ENCODE measurements around the gene LSM14B. TPM values are rescaled to one million over a fixed set of nuclear protein-coding genes. Genes with fewer than 3 reads are reported as not detected.

LSM14B gene
- total RNA-seq, 1 experiment from 2014 or later: 61.5 TPM

- H3K4me2 ChIP-seq: no peak overlapping the region
- ChIA-PET POLR2A (ENCODE audit: unreplicated experiment) (no interaction called here), CTCF (interaction anchor here (1.1 kb wide), 1 partner anchor 126 kb away, joined by 3 read pairs; no protein-coding TSS in a partner anchor)
- H3K27ac ChIP-seq: no peak overlapping the region
- no peak overlapping the region for H3K4me3 ChIP-seq
- peaks cover 50% of the 10 kb centered on the region for H3K36me3 ChIP-seq (ENCODE audit: low read depth)
- DNase-seq: no peak
- H3K79me2 ChIP-seq (ENCODE audit: low read depth): peaks cover 31% of the 10 kb centered on the region
- peaks cover 15% of the 10 kb centered on the region for H3K4me1 ChIP-seq (replicated peaks; ENCODE audit: insufficient read depth)
- no peak overlapping the region for H2AFZ ChIP-seq
- intact Hi-C loops (cut with micrococcal nuclease; ENCODE audit: unreplicated experiment): loop anchor here (1.0 to 5.0 kb wide), 3 partner anchors 75 to 270 kb away; partner anchors contain the start of gene CABLES2
- no peaks in the 10 kb centered on the region for H3K27me3 ChIP-seq (ENCODE audit: insufficient read depth, low read depth)
- H3K9me3 ChIP-seq (ENCODE audit: insufficient read depth, low read depth): no peaks in the 10 kb centered on the region
- no TSS peak for BruUV-seq (replicated peaks)
- TF ChIP-seq, protein P1, sequence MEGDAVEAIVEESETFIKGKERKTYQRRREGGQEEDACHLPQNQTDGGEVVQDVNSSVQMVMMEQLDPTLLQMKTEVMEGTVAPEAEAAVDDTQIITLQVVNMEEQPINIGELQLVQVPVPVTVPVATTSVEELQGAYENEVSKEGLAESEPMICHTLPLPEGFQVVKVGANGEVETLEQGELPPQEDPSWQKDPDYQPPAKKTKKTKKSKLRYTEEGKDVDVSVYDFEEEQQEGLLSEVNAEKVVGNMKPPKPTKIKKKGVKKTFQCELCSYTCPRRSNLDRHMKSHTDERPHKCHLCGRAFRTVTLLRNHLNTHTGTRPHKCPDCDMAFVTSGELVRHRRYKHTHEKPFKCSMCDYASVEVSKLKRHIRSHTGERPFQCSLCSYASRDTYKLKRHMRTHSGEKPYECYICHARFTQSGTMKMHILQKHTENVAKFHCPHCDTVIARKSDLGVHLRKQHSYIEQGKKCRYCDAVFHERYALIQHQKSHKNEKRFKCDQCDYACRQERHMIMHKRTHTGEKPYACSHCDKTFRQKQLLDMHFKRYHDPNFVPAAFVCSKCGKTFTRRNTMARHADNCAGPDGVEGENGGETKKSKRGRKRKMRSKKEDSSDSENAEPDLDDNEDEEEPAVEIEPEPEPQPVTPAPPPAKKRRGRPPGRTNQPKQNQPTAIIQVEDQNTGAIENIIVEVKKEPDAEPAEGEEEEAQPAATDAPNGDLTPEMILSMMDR (conservative IDR thresholded peaks at IDR 0.05): peak; percentile 51
- TF ChIP-seq EZH2 (IDR thresholded peaks at IDR 0.05; ENCODE audit: low read depth): no peak
- H4K20me1 ChIP-seq (ENCODE audit: insufficient read depth): peaks cover 67% of the 10 kb centered on the region
- no peaks in the 10 kb centered on the region for H3K9me2 ChIP-seq (ENCODE audit: insufficient read depth)
- peaks cover 58% of the 10 kb centered on the region for H3F3A ChIP-seq (ENCODE audit: insufficient read depth, low read depth)
These were observed 14.8 kb downstream of the LSM14B start for GRCh38 chr20:62137092-62137384.

DNA sequence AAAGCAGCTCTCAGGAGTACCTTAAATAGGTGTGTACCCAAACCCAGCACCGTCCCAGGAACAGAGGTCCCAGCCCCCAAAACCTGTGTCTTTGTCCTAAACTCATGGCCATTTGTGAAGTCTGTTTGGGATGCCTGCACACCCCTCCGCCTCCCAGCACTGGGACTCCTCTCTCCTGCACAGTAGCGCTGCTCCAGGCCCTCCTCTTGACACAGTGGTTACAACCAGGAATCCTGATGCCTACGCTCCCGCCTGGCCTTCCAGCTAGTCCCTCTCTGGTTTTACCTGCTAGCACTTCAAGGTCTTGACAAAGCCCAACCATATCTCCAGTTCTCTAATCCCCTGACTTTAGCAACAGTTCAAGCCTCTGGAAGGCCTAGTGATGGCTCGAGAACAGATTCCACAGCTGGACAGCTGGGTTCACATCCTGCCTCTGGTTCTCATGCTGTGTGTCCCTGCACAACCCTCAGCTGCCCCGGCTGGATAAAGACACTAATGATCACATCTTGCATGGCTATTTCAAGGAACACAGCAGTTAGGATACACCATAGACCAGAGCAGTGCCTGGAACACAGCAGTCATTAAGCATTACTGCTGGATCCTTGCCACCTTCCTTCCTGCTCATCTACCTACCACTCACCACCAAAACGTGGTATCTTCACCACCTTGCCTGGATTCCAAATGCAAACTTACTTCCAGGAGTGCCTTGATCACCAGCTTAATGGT is 15.4 kb downstream of the LSM14B start:
- no peak overlapping the region for H3K4me3 ChIP-seq

DNA sequence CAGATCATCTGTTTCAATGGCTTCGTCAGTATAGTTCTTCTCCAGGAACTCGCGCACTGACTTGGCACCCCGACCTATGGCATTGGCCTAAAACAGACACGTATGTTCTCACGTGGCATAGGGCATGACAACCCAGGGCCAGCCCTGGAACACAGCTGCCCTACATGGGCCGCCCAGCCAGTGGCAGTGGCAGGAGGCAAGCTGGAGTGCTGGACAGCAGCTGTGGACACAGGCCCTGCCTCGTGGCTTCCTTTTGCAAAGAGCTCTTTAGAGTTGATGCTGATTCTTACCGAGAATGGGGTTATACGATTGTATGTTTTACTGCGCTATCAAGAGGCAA is 15.9 kb downstream of the LSM14B start:
- H4K20me1 ChIP-seq (ENCODE audit: insufficient read depth): peaks cover 71% of the 10 kb centered on the region
- H3K36me3 ChIP-seq (ENCODE audit: low read depth): peaks cover 43% of the 10 kb centered on the region
- H2AFZ ChIP-seq: no peak overlapping the region
- H3K4me1 ChIP-seq (replicated peaks; ENCODE audit: insufficient read depth): peaks cover 15% of the 10 kb centered on the region
- no peaks in the 10 kb centered on the region for H3K9me3 ChIP-seq (ENCODE audit: insufficient read depth, low read depth)
- peaks cover 60% of the 10 kb centered on the region for H3F3A ChIP-seq (ENCODE audit: insufficient read depth, low read depth)
- H3K9me2 ChIP-seq (ENCODE audit: insufficient read depth): no peaks in the 10 kb centered on the region
- peaks cover 39% of the 10 kb centered on the region for H3K79me2 ChIP-seq (ENCODE audit: low read depth)
- H3K4me3 ChIP-seq: no peak overlapping the region
- ChIA-PET CTCF (interaction anchor here (0.6 to 0.7 kb wide), 2 partner anchors 14 to 22 kb away, joined by 13 to 23 read pairs; no protein-coding TSS in a partner anchor), POLR2A (ENCODE audit: unreplicated experiment) (no interaction called here)
- H3K27me3 ChIP-seq (ENCODE audit: insufficient read depth, low read depth): no peaks in the 10 kb centered on the region
- H3K27ac ChIP-seq: no peak overlapping the region
- DNase-seq: no peak
- BruUV-seq (replicated peaks): no TSS peak
- intact Hi-C loops (cut with micrococcal nuclease; ENCODE audit: unreplicated experiment): loop anchor here (5.0 kb wide), 2 partner anchors 76 to 269 kb away; partner anchors contain the start of gene CABLES2
- H3K4me2 ChIP-seq: no peak overlapping the region
- TF ChIP-seq EZH2 (IDR thresholded peaks at IDR 0.05; ENCODE audit: low read depth): no peak
- TF ChIP-seq, protein P1 (conservative IDR thresholded peaks at IDR 0.05): no peak

More for the DNA sequence above, 15.4 kb downstream of the LSM14B start:
- no peak for TF ChIP-seq EZH2 (IDR thresholded peaks at IDR 0.05; ENCODE audit: low read depth)
- TF ChIP-seq, protein P1 (conservative IDR thresholded peaks at IDR 0.05): no peak
- Histone ChIP-seq H3K4me1 (replicated peaks; ENCODE audit: insufficient read depth) (peaks cover 15% of the 10 kb centered on the region), H2AFZ (no peak overlapping the region), H4K20me1 (ENCODE audit: insufficient read depth) (peaks cover 72% of the 10 kb centered on the region), H3K79me2 (ENCODE audit: low read depth) (peaks cover 37% of the 10 kb centered on the region), H3F3A (ENCODE audit: insufficient read depth, low read depth) (peaks cover 62% of the 10 kb centered on the region), H3K9me2 (ENCODE audit: insufficient read depth) (no peaks in the 10 kb centered on the region), H3K27me3 (ENCODE audit: insufficient read depth, low read depth) (no peaks in the 10 kb centered on the region), H3K4me2 (no peak overlapping the region), H3K9me3 (ENCODE audit: insufficient read depth, low read depth) (no peaks in the 10 kb centered on the region), H3K36me3 (ENCODE audit: low read depth) (peaks cover 46% of the 10 kb centered on the region), H3K27ac (no peak overlapping the region)
- DNase-seq: no peak
- intact Hi-C loops (cut with micrococcal nuclease; ENCODE audit: unreplicated experiment): loop anchor here (1.0 to 5.0 kb wide), 3 partner anchors 75 to 270 kb away; partner anchors contain the start of gene CABLES2
- CTCF ChIA-PET: interaction anchor here (0.7 kb wide), 1 partner anchor 22 kb away, joined by 13 read pairs; no protein-coding TSS in a partner anchor
- no TSS peak for BruUV-seq (replicated peaks)
- POLR2A ChIA-PET (ENCODE audit: unreplicated experiment): no interaction called here
